ENCODE results near the gene TMIGD3. TPM values are rescaled to one million over a fixed set of nuclear protein-coding genes. Genes with fewer than 3 reads are reported as not detected.

Gene TMIGD3
- total RNA-seq = not detected in 2 replicates

GRCh38 chr1:111503585-111504060 is at the start of gene TMIGD3, which contains the start of gene ADORA3:
TMIGD3 (minus strand) TSS chr1:111503633; CDS start chr1:111503354, 279 bp downstream.
ADORA3 (minus strand) TSS chr1:111503633; CDS start chr1:111503354, 279 bp downstream.

GRCh38 chr1:111448918-111449702 is 54.3 kb downstream of the TMIGD3 start, which contains the start of the genes ATP5PB and WDR77:
ATP5PB (plus strand) TSS chr1:111449464; CDS start chr1:111449542, 78 bp downstream.
WDR77 (minus strand) TSS chr1:111449256; CDS start chr1:111449169, 87 bp downstream.

Other genes starting within 250 kb of the TMIGD3 start
- gene CHIA, start 212.8 kb downstream of the TMIGD3 start, total RNA-seq = not detected in 2 replicates
- gene OVGP1, start 75.9 kb downstream of the TMIGD3 start, total RNA-seq = 0.68 and 1.00 TPM in 2 replicates
- gene WDR77, start 54.4 kb downstream of the TMIGD3 start, total RNA-seq = 34.9 and 48.3 TPM in 2 replicates
- gene ATP5PB, start 54.2 kb downstream of the TMIGD3 start, total RNA-seq = 198 and 281 TPM in 2 replicates
- under 0.01 and 0.43 TPM in 2 replicates for gene C1orf162, start 29.6 kb downstream of the TMIGD3 start, total RNA-seq
- gene ADORA3, start within 50 bp of the TMIGD3 start, total RNA-seq = not detected in 2 replicates
- 15.7 and 34.7 TPM in 2 replicates for gene RAP1A, start 116.2 kb upstream of the TMIGD3 start, total RNA-seq
- 4.2 and 6.2 TPM in 2 replicates for gene INKA2, start 235.8 kb upstream of the TMIGD3 start, total RNA-seq

Measured in nasal cavity respiratory epithelium epithelial cell of viscerocranial mucosa (primary cell).